Fibroblast of skin of right quadriceps (primary cell): ENCODE measurements around the gene COL25A1.

ENCODE experiments used
- DNase-seq: peaks from one replicate; pipeline ENCODE4 v3.0.0-alpha.2; 2013

The COL25A1 gene

DNA sequence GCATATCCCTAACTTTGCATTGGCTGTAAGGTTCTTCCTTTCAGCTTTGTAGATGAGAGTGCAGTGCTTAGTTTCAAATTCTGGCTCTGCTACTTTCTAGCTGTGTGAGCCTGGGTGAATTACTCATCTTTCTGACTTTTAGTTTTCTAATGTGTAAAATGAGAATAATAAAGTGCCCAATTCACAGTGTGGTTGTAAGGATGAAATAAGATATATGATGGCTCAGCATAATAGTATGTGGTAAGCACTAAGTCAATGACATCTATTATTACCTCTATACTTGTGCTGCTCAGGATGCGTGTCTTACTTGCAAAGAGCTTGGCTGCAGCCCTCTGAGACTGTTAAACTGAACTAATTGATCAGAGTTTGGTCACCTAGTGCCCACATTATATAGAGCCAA is 509.0 kb downstream of the COL25A1 start:
- peak; percentile 42 for DNase-seq

DNA sequence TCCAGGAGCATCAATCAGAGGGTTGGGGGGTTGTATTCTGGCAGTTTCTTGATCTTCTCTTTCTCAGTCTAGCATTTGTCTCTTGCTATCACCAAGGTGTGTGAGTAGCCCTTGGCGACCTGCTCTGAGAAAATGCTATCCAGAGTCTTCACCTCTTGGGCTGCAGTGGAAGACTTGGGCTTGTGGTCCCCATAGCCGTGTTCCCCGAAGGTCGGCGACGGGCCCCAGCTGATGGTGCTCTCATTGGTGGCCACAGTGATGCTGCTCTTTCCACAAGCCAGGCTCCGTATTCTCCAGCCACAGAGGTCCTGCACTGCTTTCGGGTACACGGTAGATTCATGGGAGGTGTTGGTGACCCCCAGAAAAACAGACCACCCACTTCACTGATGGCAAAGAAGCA is 513.7 kb downstream of the COL25A1 start:
- DNase-seq: no peak

- DNase-seq: no peak
These were observed 514.7 kb downstream of the COL25A1 start for GRCh38 chr4:108787724-108788123.

DNA sequence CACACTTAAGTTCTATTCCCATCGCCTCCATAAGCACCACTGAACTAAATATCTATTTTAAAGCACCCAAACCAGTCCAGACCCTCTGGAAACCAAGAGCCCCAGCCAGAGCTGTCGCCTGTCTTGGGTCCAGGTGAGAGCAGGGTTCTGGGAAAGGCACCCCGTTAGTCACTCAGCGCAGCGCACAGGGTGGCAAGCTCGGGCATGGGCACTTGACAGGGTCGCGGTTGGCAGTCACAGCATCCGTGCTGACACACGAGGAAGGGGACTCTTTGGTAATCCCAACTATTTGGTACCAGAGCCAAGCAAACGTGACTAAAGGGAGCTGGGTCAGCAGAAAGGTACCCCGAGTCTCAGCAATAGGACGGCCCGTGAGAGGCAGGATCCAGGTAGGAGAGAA is 515.4 kb downstream of the COL25A1 start:
- no peak for DNase-seq

GRCh38 chr4:108786351-108786750 is 516.1 kb downstream of the COL25A1 start:
- no peak for DNase-seq

DNA sequence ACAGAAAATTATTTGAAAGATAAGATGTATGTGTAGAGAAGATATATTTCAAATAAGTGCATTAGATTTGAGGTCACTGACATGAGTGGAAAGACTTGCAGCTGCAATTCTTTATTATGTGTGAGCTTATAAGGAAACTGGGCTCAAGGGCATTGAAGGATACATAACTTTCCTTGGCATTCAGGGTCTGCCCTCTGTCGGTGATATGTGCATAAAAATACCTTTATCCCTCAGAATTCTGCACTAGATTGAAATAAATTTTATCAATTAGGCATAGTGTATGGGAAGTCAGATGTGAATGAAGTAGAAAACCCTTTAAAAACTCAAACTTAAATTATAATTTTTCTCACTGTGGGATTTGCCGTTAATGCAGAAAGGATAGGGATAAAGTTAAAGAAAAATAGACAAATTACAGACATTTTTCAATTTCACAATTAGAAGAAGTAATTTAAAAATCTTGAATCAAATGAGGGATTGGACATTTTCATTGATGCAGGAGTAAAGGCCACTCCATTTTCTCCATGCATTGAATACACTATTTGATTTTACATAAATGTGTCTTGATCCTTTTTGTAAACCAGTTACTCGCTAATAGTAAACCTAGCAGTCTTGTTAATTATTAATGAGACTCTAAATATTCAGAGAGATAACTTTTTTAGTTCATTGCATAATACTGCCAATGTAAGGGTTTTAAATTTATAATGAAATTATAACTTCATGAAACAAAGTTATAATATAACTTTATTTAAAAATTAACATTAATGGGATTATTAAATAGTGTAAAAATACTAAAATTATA is 518.6 kb downstream of the COL25A1 start:
- no peak for DNase-seq

- DNase-seq: no peak
These were observed 522.5 kb downstream of the COL25A1 start for GRCh38 chr4:108779958-108780357.

DNA sequence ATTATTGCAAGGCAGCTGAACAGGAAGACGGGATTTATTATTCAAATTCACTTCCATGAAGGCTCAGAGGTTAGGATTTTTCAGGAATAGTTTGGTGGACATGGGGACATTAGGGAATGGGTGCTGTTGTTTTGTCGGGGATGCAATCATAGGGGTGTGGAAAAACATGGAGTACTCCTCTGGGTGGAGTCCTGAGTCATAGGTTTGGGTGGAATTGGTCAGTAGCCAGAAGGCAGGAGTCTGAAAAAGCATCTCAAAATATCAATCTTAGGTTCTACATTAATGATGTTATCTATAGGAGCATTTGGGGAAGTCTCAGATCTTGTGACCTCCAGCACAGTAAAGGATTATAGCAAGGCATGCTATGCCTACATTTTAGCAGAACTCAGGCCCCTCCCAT is 525.1 kb downstream of the COL25A1 start:
- no peak for DNase-seq

GRCh38 chr4:108775921-108776320 is 526.5 kb downstream of the COL25A1 start:
- no peak for DNase-seq

- no peak for DNase-seq
These were observed 527.5 kb downstream of the COL25A1 start for GRCh38 chr4:108774809-108775530.

- no peak for DNase-seq
These were observed 530.1 kb downstream of the COL25A1 start for GRCh38 chr4:108772402-108772801.

DNA sequence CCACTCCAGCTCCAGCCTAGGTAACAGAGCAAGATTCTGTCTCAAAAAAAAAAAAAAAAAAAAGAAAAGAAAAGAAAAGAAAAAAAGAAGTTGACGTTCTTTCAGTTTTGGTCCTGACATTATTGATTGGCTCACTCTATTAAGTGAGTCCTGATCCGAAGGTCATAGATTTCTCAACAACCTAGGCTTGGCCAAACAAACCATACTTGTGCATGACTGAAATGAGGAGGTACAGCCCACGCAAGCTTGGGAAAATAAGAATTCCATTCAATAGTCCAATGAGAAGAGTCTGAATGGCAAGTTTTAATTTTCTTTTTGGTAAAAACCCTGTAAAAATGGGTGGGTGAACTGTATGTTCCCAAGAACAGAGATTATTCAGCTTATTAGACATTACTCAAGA is 536.4 kb downstream of the COL25A1 start:
- no peak for DNase-seq

- no peak for DNase-seq
These were observed 538.5 kb downstream of the COL25A1 start for GRCh38 chr4:108763986-108764385.

DNA sequence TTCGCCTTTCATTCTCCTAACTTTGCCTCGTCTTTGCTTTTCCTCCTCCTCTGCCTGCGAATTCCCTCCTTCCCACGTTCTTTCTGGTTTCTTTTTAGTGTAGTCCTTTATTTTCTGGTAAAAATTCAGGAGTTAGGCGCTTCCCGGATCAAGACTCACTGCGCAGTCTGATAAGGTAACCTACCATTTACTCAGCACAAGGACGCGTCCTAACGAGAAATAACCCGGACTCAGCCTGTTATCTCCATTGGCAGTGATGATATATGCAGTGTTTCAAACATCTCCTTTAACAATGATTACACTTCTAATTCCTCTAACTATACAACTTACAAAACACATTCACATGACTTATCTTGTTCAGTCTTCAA is 539.2 kb downstream of the COL25A1 start:
- DNase-seq: no peak

DNA sequence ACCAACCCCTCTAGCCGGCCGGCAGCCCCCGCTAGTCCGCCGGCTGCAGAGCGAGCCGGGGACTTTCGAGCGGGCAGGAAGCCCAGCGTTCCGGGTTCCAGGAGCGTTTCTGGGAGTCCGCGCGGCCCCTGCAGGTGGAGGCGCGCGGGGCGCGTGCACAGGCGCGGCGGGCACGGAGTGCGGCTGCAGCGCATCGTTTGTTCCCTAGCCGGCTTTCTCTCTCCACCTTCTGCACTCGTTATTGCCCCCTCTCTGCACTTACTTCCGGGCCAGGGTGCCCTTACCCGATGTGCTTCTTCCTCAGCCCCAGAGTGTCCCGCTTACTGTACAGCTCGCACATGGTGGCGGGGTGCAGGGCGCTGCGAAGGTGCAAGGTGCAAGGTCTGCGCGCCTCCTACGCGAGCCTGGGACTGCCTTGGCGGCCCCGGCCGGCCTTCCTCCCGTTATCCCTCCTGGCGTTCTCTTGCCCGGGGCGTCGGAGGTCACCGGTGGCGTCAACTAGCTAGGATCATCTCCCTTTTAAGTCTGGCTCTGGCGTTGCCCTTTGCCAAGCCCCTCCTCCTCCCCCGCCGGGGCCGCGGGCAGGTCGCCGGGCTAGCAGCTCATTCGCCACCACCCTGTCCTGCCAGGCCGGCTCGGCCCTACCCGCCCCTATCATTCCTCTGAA is 539.8 kb downstream of the COL25A1 start, which contains the start of gene ETNPPL:
Gene ETNPPL, minus strand, starts transcription at position 495 of the 667 bp plus-strand sequence. Its CDS starts 155 bp downstream, at position 340.
- DNase-seq: peak; percentile 12
